Stimulated activated CD4-positive, alpha-beta T cell treated with anti-CD3 and anti-CD28 coated beads, Interleukin-1b, Interleukin-23, amount 100 ng/mL, for 48 hours (primary cell): Measurements from ENCODE around the gene PTPRA.

Experiments used
- DNase-seq: peaks from one replicate; pipeline ENCODE4 v3.0.0-alpha.2; 2020

Gene PTPRA

DNA sequence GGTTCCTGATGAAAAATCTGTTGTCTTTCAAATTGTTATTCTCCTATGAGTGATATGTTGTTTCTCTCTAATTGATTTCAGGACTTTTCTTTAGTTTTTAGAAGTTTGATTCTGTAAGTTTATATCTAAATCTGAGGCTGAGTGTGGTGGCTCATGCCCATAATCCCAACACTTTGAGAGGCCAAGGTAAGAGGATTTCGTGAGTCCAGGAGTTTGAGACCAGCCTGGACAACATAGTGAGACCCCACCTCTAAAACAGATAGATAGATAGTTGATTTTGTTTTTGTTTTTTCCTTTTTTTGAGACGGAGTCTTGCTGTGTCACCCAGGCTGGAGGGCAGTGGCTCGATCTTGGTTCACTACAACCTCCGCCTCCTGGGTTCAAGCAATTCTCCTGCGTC, 64.6 kb downstream of the PTPRA start:
- DNase-seq, result no peak

- no peak for DNase-seq
These were observed 69.2 kb downstream of the PTPRA start for GRCh38 chr20:2942439-2942838.

DNA sequence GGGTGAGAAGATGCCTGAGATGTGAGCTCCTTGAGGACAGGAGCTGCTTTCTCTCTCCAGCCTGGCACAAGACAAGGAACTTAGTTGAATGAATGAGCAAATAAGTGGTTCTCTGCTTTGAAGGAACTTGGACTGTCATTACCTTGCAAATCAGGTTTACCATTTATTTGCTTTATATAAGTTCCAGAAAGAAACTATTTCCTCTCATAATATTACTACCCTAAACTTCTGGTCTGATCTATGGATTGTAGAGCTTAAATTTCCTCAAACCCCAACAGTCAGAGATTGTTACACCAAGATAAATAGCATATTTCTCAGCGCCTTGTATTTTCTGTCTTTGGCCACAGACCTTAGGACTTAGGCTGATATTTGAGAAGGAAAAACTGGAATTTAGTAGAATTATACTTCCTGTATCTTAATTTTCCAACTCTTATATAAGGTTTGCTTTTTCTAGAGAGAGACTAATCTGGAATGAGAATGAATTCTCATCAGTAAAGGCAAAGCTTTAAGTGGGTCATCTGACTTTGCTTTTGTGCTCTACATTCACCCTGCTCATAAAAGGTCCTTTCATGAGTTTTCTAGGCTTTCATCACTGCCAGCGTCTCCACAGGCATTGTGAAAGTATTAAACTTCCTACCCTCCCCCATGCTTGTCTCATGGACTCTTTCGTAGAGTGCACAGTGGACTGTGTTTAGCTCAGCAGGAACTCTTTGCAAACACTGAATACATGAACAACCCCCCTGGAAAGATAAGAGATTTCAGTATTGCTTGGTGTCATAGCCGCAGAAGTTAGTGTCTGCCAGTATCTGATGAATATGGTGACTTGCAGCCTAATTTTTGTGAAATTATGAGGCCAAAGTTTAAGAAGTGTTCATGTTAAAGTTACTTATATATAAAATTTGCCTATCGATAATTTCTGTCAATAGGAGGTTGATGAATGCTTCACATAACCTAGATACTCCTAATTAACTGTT, 74.0 kb downstream of the PTPRA start:
- DNase-seq, result no peak

- no peak for DNase-seq
These were observed 75.7 kb downstream of the PTPRA start for GRCh38 chr20:2948968-2949367.

DNA sequence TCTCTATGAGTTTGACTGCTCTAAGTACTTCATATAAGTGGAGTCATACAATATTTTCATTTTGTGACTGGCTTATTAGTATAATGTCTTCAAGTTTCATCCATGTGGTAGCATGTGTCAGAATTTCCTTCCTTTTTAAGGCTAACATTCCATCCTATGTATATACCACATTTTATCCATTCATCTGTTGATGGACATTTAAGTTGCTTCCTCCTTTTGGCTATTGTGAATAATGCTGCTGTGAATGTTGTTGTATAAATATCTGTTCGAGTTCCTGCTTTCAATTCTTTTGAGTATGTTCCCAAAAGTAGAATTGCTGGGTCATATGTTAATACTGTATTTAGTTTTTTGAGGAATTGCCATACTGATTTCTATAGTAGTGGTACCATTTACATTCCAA, 79.5 kb downstream of the PTPRA start:
- no peak for DNase-seq

DNA sequence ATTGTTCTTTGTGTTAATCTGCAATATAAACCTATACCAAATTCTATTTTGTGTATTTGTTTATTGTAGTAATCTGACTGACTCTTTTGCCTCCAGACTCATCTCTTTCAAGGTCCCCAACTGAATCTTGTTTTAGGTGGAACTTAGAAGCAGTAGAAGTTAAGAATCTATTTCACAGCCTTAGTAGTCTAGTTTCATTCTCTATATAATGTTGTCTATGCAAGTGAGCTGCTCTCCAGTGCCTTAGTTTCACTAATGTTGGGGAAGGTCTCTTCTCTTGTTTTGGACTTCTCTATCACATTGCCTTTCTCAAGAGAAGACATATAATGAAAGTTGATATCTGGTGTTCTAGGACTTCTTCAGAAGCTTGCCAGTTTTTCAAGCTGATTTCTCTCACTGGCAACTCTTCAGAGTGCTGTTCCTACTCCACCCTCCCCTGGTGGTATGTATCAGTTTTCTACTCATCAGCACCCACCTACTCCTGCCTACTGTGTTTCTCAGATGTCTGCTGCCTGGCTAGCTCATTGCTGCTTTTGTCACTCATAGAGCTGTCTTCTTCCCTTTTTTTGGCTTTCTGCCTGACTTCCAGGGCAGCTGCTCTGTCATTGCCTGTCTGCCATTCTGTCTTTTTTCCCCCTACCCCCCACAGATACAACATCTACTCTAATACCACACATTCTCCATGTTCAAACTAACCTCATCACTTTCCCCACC, 82.1 kb downstream of the PTPRA start:
- no peak for DNase-seq

GRCh38 chr20:2956480-2956879, 83.2 kb downstream of the PTPRA start:
- no peak for DNase-seq

GRCh38 chr20:2967841-2968240, 94.6 kb downstream of the PTPRA start:
- no peak for DNase-seq

DNA sequence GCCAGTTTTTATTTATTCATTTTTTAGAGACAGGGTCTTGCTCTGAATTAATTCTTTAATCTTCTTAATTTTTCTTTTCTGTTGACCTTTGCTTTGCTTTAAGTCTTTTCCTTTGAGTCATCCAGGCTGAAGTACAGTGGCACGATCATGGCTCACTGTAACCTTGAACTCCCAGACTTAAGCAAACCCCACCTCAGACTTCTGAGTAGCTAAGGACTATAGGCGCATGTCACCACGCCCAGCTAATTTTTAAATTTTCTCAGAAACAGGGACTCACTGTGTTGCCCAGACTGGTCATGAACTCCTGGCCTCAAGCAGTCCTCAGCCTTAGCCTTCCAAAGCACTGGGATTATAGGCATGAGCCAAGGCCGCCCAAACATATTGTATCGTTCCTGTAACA, 98.8 kb downstream of the PTPRA start:
- DNase-seq, result no peak

- no peak for DNase-seq
These were observed 100.3 kb downstream of the PTPRA start for GRCh38 chr20:2973574-2973973.

DNA sequence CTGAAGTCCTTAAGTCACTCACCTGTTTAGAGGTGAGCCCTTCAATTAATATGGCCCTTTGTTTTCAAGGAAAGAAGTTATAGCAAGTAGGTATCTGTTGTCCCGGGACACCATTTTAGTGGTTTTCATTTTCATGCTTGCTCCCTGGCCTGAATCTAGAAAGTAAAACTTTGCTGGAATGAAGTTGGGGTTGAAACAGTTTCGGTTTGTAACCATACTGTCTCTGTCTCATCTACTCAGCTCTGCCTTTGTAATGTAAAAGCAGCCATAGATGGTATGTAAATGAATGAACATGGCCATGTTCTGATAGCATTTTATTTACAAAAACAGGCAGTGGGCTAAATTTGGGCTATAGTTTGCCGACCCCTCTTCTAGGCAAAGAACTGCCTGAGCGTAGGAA, 105.2 kb downstream of the PTPRA start:
- DNase-seq, result no peak

GRCh38 chr20:2981646-2982045, 108.4 kb downstream of the PTPRA start:
- no peak for DNase-seq

- no peak for DNase-seq
These were observed 110.2 kb downstream of the PTPRA start for GRCh38 chr20:2983508-2983907.

GRCh38 chr20:2984028-2984501, 110.8 kb downstream of the PTPRA start:
- DNase-seq, result no peak

DNA sequence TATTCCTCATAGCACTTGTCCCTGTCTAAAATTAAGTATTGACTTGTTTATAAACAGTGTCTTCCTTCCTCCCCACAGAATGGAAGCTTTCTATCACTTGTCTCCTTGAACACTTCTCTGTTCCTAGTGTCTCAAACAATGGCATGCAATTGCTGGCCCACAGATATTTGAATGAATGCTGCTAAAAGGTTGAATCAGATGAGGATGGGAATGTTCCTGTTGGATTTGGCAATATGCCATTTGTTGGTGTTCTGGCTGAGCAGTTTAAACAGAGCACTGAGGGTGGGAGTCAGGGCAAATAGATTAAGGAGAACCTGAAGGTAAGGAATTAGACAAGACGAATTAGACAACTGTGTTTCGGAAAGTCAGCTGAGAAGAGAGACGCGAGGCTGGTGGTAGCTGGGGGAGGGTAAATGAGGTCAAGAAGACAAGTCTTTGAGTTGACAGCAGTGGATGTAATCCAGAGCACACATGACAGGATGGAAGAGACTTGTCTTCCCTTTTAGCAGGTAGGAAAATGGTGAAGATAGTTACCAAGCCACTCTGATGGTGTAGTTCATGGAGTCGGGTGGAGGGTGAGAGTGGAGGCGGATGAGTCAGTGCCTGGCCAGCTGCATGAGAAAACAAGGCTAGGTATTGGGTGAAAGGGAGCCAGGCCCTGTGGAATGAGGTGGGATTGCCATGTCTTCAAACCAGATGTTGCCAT, 111.8 kb downstream of the PTPRA start:
- peak; percentile 57 for DNase-seq

DNA sequence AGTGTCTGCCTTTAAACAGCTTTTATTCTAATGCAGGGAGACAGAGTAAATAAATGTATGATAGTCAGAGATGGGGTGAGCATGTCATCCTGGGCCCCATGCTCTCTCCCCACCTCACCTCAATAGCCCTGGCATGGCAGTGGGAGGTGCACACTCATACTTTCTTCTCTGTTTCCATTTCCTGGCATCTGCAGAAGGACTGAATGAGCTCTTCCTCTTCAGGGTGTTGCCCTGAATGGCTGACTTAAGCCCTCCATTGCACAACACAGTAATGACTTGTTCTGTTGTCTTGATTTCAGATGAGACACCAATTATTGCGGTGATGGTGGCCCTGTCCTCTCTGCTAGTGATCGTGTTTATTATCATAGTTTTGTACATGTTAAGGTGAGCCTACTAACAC, 113.2 kb downstream of the PTPRA start:
- DNase-seq, result peak; percentile 85

GRCh38 chr20:2987861-2988260, 114.6 kb downstream of the PTPRA start:
- DNase-seq, result no peak

DNA sequence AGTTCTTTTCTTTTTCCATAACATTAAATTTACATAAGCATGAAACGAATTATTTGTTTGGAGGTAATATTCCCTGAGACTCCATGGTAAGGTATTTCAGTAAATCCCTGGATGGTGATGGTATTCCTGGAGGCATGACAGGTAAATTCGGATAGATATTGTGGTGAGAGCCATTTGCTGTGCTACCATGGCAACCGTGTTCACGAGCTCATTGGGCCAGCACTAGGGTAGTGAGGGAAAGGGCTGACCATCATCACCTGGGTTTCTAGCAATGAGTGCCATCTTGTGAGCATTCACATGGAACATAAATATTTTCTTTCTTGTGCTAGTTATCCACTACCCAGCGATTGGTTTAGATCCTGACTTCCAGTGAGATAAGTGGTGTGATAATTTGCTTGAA, 118.3 kb downstream of the PTPRA start:
- no peak for DNase-seq

DNA sequence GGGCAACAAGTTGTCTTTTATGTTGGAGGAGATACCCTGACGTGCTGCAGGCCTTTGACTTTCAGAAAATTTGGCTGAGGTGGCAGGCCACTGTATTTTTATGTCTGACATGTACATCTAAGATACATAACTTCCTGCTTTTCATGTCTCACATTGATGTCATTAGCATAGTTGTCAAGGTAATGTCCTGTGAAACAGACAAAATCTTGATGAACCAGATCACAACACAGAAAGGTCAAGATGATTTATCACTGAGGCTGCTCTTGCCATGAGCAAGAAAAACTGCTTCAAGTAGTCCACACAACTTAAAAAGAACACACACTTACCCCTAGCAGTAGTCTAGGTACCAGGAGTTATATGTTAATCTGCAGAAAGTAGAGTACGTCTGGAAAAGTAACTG, 120.0 kb downstream of the PTPRA start:
- no peak for DNase-seq

- no peak for DNase-seq
These were observed 122.5 kb downstream of the PTPRA start for GRCh38 chr20:2995796-2996195.

GRCh38 chr20:2998728-2999127, 125.4 kb downstream of the PTPRA start:
- DNase-seq, result no peak

- DNase-seq, result no peak
These were observed 127.7 kb downstream of the PTPRA start for GRCh38 chr20:3000852-3001523.

GRCh38 chr20:3003416-3003815, 130.1 kb downstream of the PTPRA start:
- no peak for DNase-seq
